DND-41 (cell line): ENCODE measurements around the gene KNCN.

Experiments used
- ATAC-seq: fragments of 200-7000 bp; cut with Tn5 transposase; 3 replicates; pipeline ENCODE4 v1.9.1; 2021; ENCODE audit warnings: low read depth; ENCODE audit not compliant: insufficient read depth
- DNase-seq: peaks from one replicate; pipeline ENCODE4 v3.0.0-alpha.2; 2020
- H2AFZ ChIP-seq: 2 replicates; pipeline ENCODE4 v1.6.0; 2012; ENCODE audit warnings: low read depth, low read length
- H3K27ac ChIP-seq: 2 replicates; pipeline ENCODE4 v1.5.1; 2012; ENCODE audit warnings: low read length, inconsistent platforms
- H3K27me3 ChIP-seq: fragments of 200-600 bp; sonication (generic); 2 replicates; pipeline ENCODE4 v1.6.0; 2012; ENCODE audit warnings: low read length, mild to moderate bottlenecking, inconsistent platforms; ENCODE audit not compliant: insufficient read depth, poor library complexity
- H3K36me3 ChIP-seq: 2 replicates; pipeline ENCODE4 v1.5.1; 2012; ENCODE audit warnings: low read length, inconsistent platforms; ENCODE audit not compliant: insufficient read depth
- H3K4me1 ChIP-seq: 2 replicates; pipeline ENCODE4 v1.5.1; 2012; ENCODE audit warnings: mild to moderate bottlenecking, low read length; ENCODE audit not compliant: insufficient read depth
- H3K4me2 ChIP-seq: 2 replicates; pipeline ENCODE4 v1.6.0; 2012; ENCODE audit warnings: mild to moderate bottlenecking, moderate library complexity, low read length, inconsistent platforms; ENCODE audit not compliant: insufficient read depth
- H3K4me3 ChIP-seq, 2 experiments: fragments of 200-600 bp in 1 of 2; shearing (Covaris generic) in 1 of 2; 2 replicates each; pipeline ENCODE4 v1.5.1; 2012 to 2016; ENCODE audit warnings: inconsistent platforms in 2 of 2, low read length in 2 of 2, mild to moderate bottlenecking in 2 of 2, low read depth in 1 of 2, moderate library complexity in 1 of 2
- H3K79me2 ChIP-seq: 2 replicates; pipeline ENCODE4 v1.6.0; 2012; ENCODE audit warnings: low read length, inconsistent platforms; ENCODE audit not compliant: insufficient read depth
- H3K9ac ChIP-seq: 2 replicates; pipeline ENCODE4 v1.6.0; 2012; ENCODE audit warnings: low read depth, mild to moderate bottlenecking, inconsistent platforms, low read length, moderate library complexity
- H3K9me3 ChIP-seq: 2 replicates; pipeline ENCODE4 v1.5.1; 2012; ENCODE audit warnings: low read length, moderate library complexity, mild to moderate bottlenecking, inconsistent platforms; ENCODE audit not compliant: insufficient read depth, severe bottlenecking
- H4K20me1 ChIP-seq: 2 replicates; pipeline ENCODE4 v1.6.0; 2012; ENCODE audit warnings: low read length; ENCODE audit not compliant: insufficient read depth
- EZH2 ChIP-seq: IDR thresholded peaks from 3 replicates; pipeline ENCODE4 v1.6.1; 2012; ENCODE audit warnings: borderline replicate concordance, low read depth, mild to moderate bottlenecking, moderate library complexity, low read length, inconsistent platforms; ENCODE audit not compliant: severe bottlenecking
- TF ChIP-seq, protein P1 (sequence below): IDR thresholded peaks from 2 replicates; pipeline ENCODE4 v1.5.1; 2012; ENCODE audit warnings: borderline replicate concordance, low read length, moderate library complexity, mild to moderate bottlenecking; ENCODE audit not compliant: poor library complexity, severe bottlenecking; ENCODE audit errors: extremely low read depth

Gene KNCN

DNA sequence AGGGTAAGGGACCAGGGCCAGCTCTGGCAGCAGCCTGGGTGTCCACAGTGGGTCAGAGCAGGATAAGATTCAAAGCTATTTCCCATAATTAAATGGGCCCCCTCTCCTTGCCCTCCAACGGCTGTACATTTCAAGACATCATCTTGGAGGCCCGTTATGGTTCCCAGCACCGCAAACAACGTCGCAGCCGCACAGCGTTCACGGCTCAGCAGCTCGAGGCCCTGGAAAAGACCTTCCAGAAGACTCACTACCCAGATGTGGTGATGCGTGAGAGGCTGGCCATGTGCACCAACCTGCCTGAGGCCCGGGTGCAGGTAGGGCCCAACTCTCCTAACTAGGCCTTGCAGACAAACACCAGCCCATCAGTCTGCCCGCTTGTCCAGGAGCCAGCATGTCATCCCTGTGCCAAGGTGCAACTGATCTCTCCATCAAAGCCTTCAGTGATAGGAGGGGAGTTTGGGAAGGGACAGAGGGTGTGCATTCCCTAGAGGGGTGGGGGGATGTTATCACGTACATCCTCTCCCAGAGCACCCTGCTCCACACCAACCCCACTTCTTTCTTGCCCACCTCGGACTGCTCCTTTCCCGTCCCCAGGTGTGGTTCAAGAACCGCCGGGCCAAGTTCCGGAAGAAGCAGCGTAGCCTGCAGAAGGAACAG, 41.0 kb downstream of the KNCN start:
- H2AFZ ChIP-seq, result no peak overlapping the region
- no peaks in the 10 kb centered on the region for H3K9me3 ChIP-seq
- H3K4me3 ChIP-seq, result no peak overlapping the region
- H3K27ac ChIP-seq, result no peak overlapping the region
- no peak for ATAC-seq
- H3K27me3 ChIP-seq, result peaks cover 5% of the 10 kb centered on the region
- H3K36me3 ChIP-seq, result no peaks in the 10 kb centered on the region
- H4K20me1 ChIP-seq, result peaks cover under 1% of the 10 kb centered on the region
- no peaks in the 10 kb centered on the region for H3K79me2 ChIP-seq
- no peaks in the 10 kb centered on the region for H3K4me1 ChIP-seq
- H3K4me2 ChIP-seq, result no peak overlapping the region
- DNase-seq, result no peak
- H3K9ac ChIP-seq, result no peak overlapping the region
- TF ChIP-seq, protein P1, sequence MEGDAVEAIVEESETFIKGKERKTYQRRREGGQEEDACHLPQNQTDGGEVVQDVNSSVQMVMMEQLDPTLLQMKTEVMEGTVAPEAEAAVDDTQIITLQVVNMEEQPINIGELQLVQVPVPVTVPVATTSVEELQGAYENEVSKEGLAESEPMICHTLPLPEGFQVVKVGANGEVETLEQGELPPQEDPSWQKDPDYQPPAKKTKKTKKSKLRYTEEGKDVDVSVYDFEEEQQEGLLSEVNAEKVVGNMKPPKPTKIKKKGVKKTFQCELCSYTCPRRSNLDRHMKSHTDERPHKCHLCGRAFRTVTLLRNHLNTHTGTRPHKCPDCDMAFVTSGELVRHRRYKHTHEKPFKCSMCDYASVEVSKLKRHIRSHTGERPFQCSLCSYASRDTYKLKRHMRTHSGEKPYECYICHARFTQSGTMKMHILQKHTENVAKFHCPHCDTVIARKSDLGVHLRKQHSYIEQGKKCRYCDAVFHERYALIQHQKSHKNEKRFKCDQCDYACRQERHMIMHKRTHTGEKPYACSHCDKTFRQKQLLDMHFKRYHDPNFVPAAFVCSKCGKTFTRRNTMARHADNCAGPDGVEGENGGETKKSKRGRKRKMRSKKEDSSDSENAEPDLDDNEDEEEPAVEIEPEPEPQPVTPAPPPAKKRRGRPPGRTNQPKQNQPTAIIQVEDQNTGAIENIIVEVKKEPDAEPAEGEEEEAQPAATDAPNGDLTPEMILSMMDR, result no peak
- no peak for TF ChIP-seq EZH2

DNA sequence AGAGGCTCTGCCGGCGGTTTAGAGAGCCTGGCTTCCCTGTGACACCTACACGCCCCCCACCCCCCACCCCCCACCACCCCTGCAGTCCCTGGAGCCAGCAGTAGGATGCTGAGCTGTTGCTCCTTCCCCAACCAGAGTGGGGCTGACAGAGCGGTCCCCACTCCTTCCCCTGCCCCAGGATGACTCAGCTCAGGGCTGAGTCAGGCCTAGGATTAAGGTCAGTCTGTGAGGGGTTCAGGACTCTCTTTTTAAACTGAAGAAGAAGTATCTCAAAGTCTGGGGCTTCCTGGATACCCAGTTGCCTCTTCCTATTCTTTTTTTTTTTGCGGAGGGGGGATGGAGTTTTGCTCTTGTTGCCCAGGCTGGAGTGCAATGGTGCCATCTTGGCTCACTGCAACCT, 42.7 kb downstream of the KNCN start:
- Histone ChIP-seq H4K20me1 (no peaks in the 10 kb centered on the region; the same call in none of the 2 replicates), H2AFZ (no peak overlapping the region), H3K36me3 (no peaks in the 10 kb centered on the region), H3K4me1 (no peaks in the 10 kb centered on the region), H3K4me2 (no peak overlapping the region), H3K27ac (no peak overlapping the region), H3K27me3 (no peaks in the 10 kb centered on the region), H3K4me3 (no peak overlapping the region), H3K79me2 (no peaks in the 10 kb centered on the region), H3K9me3 (no peaks in the 10 kb centered on the region), H3K9ac (no peak overlapping the region)
- ATAC-seq, result no peak
- no peak for DNase-seq
- TF ChIP-seq, protein P1, result no peak
- TF ChIP-seq EZH2, result no peak

DNA sequence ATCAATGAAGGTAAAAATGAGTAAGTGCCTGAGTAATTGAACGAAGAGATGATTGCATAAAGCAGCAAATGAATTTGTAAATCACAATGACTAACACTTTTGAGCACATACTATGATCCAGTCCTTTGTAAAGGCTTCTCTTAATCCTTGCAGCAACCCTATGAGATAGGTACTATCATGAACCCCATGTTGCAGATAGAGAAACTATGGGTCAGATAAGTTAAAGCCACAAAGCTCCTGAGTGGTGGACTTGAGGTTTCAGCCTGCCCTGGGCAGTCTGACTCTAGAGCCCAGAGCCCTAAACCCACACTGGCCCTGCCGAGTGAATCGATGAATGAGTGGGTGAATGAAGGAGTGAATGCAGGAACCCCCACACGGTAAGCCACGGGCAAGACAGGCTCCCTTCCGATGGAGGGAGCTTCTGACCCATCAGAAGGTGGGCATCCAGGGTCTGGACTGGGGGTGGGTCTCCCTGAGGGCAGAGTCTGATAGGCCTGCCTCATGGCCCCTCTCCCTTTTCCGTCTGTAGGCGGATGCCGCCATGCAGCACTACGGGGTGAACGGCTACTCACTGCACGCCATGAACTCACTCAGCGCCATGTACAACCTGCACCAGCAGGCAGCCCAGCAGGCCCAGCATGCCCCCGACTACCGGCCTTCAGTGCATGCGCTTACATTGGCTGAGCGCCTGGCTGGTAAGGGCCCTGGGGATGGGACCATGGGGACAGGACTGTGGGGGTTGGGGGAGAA, 44.8 kb downstream of the KNCN start:
- Histone ChIP-seq H2AFZ (no peak overlapping the region), H3K4me1 (no peaks in the 10 kb centered on the region), H4K20me1 (no peaks in the 10 kb centered on the region; the same call in 1 of the 2 replicates), H3K36me3 (no peaks in the 10 kb centered on the region), H3K9ac (no peak overlapping the region), H3K27me3 (peaks cover 3% of the 10 kb centered on the region), H3K4me3 (no peak overlapping the region), H3K9me3 (no peaks in the 10 kb centered on the region), H3K27ac (no peak overlapping the region), H3K79me2 (no peaks in the 10 kb centered on the region), H3K4me2 (no peak overlapping the region)
- TF ChIP-seq, protein P1, result no peak
- no peak for TF ChIP-seq EZH2
- ATAC-seq (no peak), DNase-seq (no peak)
